Tibial nerve (tissue), 4 donors: Measurements from ENCODE around the gene MPZL2.

Source experiments
- CTCF ChIP-seq, 5 experiments: fragments of 200-600 bp in 3 of 5; fragments of 450-650 bp in 2 of 5; sonication (generic) in 3 of 5; IDR thresholded peaks; one replicate each; pipeline ENCODE4 v1.5.1; 2016 to 2019; ENCODE audit warnings: antibody characterized with exemption in 5 of 5, mild to moderate bottlenecking in 3 of 5, moderate library complexity in 2 of 5
- EP300 ChIP-seq, 2 donors: sonication (generic); formaldehyde crosslinking; IDR thresholded peaks; one replicate each; pipeline ENCODE4 v1.6.1; 2017; ENCODE audit warnings: antibody characterized with exemption in 2 of 2, mild to moderate bottlenecking in 1 of 2
- POLR2A ChIP-seq, 2 donors: fragments of 450-650 bp; IDR thresholded peaks; one replicate each; pipeline ENCODE4 v1.6.1; 2017; ENCODE audit warnings: antibody characterized with exemption in 2 of 2, mild to moderate bottlenecking in 2 of 2, moderate library complexity in 2 of 2

- TF ChIP-seq POLR2A (IDR thresholded peaks at IDR 0.05) (no peak), CTCF (IDR thresholded peaks at IDR 0.05) (no peak), EP300 (IDR thresholded peaks at IDR 0.05) (no peak)
Observed at GRCh38 chr11:118259138-118259537, 5.0 kb downstream of the MPZL2 start.
